Panc1 (cell line): Measurements from ENCODE around the gene TMEM222. TPM values are rescaled to one million over a fixed set of nuclear protein-coding genes. Genes with fewer than 3 reads are reported as not detected.
A peak's percentile ranks its signal among the peaks of the same experiment; 100 is the strongest.

Experiments used
- ATAC-seq: fragments of 200-7000 bp; cut with Tn5 transposase; 2 replicates; pipeline ENCODE4 v1.9.1; 2020; ENCODE audit warnings: mild to moderate bottlenecking, moderate library complexity
- BruUV-seq: library from RNA; stranded (reverse); fragments of 400-500 nt; replicated peaks from 2 replicates; lab custom pipeline; 2021; lab: Mats Ljungman, UMichigan
- CTCF ChIA-PET: fragments of 300-600 bp; sonication (Branson Sonifier 250); formaldehyde crosslinking; loops from one replicate; lab custom pipeline; 2022; ENCODE audit warnings: antibody characterized with exemption; lab: Charles Lee
- POLR2A ChIA-PET: fragments of 300-600 bp; sonication (Branson Sonifier 250); formaldehyde crosslinking; loops from one replicate; lab custom pipeline; 2022; ENCODE audit warnings: antibody characterized with exemption; lab: Charles Lee
- DNase-seq: peaks from one replicate; pipeline ENCODE4 v3.0.0-alpha.2; 2010; ENCODE audit warnings: low read depth, low spot score
- H3K27ac ChIP-seq: 2 replicates; pipeline ENCODE4 v1.5.1; 2011; ENCODE audit warnings: mild to moderate bottlenecking, low read length, inconsistent platforms
- H3K27me3 ChIP-seq: fragments of 200-500 bp; sonication (Bioruptor generic); 2 replicates; pipeline ENCODE4 v1.6.0; 2014; ENCODE audit warnings: low read length, inconsistent platforms; ENCODE audit not compliant: control insufficient read depth, insufficient read depth
- H3K36me3 ChIP-seq: fragments of 200-500 bp; sonication (Bioruptor generic); 2 replicates; pipeline ENCODE4 v1.5.1; 2014; ENCODE audit warnings: inconsistent platforms, mild to moderate bottlenecking, low read length, moderate library complexity; ENCODE audit not compliant: control insufficient read depth, insufficient read depth
- H3K4me1 ChIP-seq: 2 replicates; pipeline ENCODE4 v1.5.1; 2011; ENCODE audit warnings: inconsistent platforms, mild to moderate bottlenecking, low read length, moderate library complexity; ENCODE audit not compliant: control insufficient read depth, insufficient read depth
- H3K4me3 ChIP-seq, 2 experiments: 2 replicates each; pipeline ENCODE4 v1.5.1; 2011 to 2012; ENCODE audit warnings: low read depth in 2 of 2, low read length in 2 of 2, mild to moderate bottlenecking in 2 of 2, inconsistent platforms in 1 of 2, moderate library complexity in 1 of 2
- H3K9me3 ChIP-seq: fragments of 200-500 bp; sonication (Bioruptor generic); 2 replicates; pipeline ENCODE4 v1.5.1; 2014; ENCODE audit warnings: low read depth, mild to moderate bottlenecking, inconsistent platforms, low read length, moderate library complexity; ENCODE audit not compliant: control insufficient read depth, insufficient read depth
- CTCF ChIP-seq: fragments of 450-650 bp; IDR thresholded peaks from 2 replicates; pipeline ENCODE4 v1.5.1; 2017; ENCODE audit warnings: mild to moderate bottlenecking
- POLR2AphosphoS5 ChIP-seq: IDR thresholded peaks from 2 replicates; pipeline ENCODE4 v1.6.1; 2012; ENCODE audit warnings: mild to moderate bottlenecking, low read depth, low read length, moderate library complexity
- REST ChIP-seq, 2 experiments: IDR thresholded peaks; 2 replicates each; pipeline ENCODE4 v1.6.1; 2011 to 2012; ENCODE audit warnings: low read depth in 2 of 2, control low read depth in 1 of 2, low read length in 1 of 2, mild to moderate bottlenecking in 1 of 2, moderate library complexity in 1 of 2; ENCODE audit not compliant: insufficient read depth in 1 of 2
- SIN3A ChIP-seq: IDR thresholded peaks from 2 replicates; pipeline ENCODE4 v1.6.1; 2012; ENCODE audit warnings: low read depth, mild to moderate bottlenecking, low read length, moderate library complexity, borderline replicate concordance; ENCODE audit not compliant: insufficient read depth
- TCF7L2 ChIP-seq: IDR thresholded peaks from 2 replicates; pipeline ENCODE4 v1.6.1; 2011; ENCODE audit warnings: mild to moderate bottlenecking, low read depth, low read length, inconsistent platforms
- in situ Hi-C: cut with HindIII; loops from 2 replicates; pipeline ENCODE4 v1.10.0; 2016; ENCODE audit warnings: low sequenced_read_pairs, low pct_unique_long_range_greater_than_20kb
- intact Hi-C: fragments of 100-400 bp; cut with micrococcal nuclease; formaldehyde crosslinking; loops from one replicate; pipeline ENCODE4 v1.10.0; 2022; ENCODE audit not compliant: unreplicated experiment
- total RNA-seq: library from RNA; stranded (reverse); gene quantifications from one replicate; pipeline ENCODE4 v1.2.1, GENCODE V29; 2021; ENCODE audit not compliant: unreplicated experiment

TMEM222 gene
- total RNA-seq, 1 experiment from 2014 or later: 55.3 TPM

- in situ Hi-C loops (no loop called here), intact Hi-C loops (no loop called here)
- Histone ChIP-seq H3K27me3 (no peaks in the 10 kb centered on the region), H3K9me3 (no peaks in the 10 kb centered on the region), H3K4me3 (no peak overlapping the region), H3K27ac (no peak overlapping the region), H3K4me1 (no peaks in the 10 kb centered on the region), H3K36me3 (peaks cover 2% of the 10 kb centered on the region)
- ATAC-seq (peak; percentile 77), DNase-seq (no peak)
- ChIA-PET POLR2A (interaction anchor here (0.6 kb wide), 1 partner anchor 388 kb away, joined by 6 read pairs; no protein-coding TSS in a partner anchor), CTCF (interaction anchor here (0.9 to 1.3 kb wide), 5 partner anchors 10 to 36 kb away, joined by 3 to 4 read pairs (median 3); no protein-coding TSS in a partner anchor)
- TF ChIP-seq CTCF: peak; percentile 93
- no peak for TF ChIP-seq POLR2AphosphoS5
- no peak for TF ChIP-seq REST (IDR thresholded peaks at IDR 0.05; ENCODE audit: insufficient read depth in 1 of 2, low read depth in 2 of 2, low read length in 1 of 2)
- no TSS peak for BruUV-seq
These were observed 10.7 kb downstream of the TMEM222 start for GRCh38 chr1:27332536-27333281.

- H3K36me3 ChIP-seq: peaks cover 2% of the 10 kb centered on the region
- no peak overlapping the region for H3K27ac ChIP-seq
- intact Hi-C loops (no loop called here), in situ Hi-C loops (no loop called here)
- no peaks in the 10 kb centered on the region for H3K27me3 ChIP-seq
- ChIA-PET CTCF (interaction anchor here (0.5 kb wide), 1 partner anchor 17 kb away, joined by 6 read pairs; no protein-coding TSS in a partner anchor), POLR2A (no interaction called here)
- no peak for ATAC-seq
- no peak for TF ChIP-seq TCF7L2
- no peak for TF ChIP-seq POLR2AphosphoS5
- no peak for TF ChIP-seq CTCF
- no peak for TF ChIP-seq REST (IDR thresholded peaks at IDR 0.05; ENCODE audit: insufficient read depth in 1 of 2, low read depth in 2 of 2, low read length in 1 of 2)
- no peak for TF ChIP-seq SIN3A
- no peak for DNase-seq
- H3K4me3 ChIP-seq: no peak overlapping the region
- no peaks in the 10 kb centered on the region for H3K4me1 ChIP-seq
- no peaks in the 10 kb centered on the region for H3K9me3 ChIP-seq
- no TSS peak for BruUV-seq
These were observed 11.8 kb downstream of the TMEM222 start for GRCh38 chr1:27333717-27334279.
